Measurements from ENCODE around the gene ZNF221.

ZNF221 gene

DNA sequence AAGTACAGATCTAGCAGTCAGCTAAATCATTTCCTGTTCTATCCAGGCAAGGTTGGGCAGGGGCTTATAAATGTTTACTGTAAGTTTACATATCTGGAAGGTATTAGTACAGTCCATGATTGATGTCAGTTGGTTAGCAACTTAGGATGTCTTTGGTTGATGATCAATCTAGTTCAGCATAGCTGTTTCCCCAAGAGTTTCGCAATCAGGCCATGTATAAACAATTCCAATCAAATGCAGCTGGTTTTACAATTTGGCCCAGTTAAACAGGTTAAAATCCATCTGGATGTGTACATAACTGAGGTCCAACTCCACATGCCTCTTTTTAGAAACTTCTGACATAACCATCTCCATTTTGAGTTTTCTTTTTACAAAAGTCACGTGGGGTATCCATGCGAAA is 6.9 kb downstream of the ZNF221 start:
- peak; percentile 58 for DNase-seq (ENCODE audit: low read depth)

DNA sequence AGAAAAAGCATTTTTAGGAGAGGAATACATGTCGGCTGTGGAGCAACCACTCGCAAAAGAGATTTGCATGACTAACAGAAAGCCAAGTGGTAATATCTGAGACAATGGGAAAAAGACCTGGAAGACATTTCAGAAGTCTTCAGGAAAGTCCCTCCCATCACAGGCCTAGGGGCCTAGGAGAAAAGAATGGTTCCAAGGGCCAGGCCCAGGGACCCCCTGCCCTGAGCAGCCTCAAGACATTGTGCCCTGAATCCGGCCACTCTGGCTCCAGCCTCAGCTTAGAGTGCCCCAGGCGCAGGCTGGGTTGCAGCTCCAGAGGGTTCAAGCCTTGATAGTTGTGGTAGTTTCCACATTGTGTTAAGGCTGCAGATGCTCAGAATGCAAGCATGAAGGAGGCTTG is 9.4 kb downstream of the ZNF221 start:
- no peak for DNase-seq (ENCODE audit: low read depth)

DNA sequence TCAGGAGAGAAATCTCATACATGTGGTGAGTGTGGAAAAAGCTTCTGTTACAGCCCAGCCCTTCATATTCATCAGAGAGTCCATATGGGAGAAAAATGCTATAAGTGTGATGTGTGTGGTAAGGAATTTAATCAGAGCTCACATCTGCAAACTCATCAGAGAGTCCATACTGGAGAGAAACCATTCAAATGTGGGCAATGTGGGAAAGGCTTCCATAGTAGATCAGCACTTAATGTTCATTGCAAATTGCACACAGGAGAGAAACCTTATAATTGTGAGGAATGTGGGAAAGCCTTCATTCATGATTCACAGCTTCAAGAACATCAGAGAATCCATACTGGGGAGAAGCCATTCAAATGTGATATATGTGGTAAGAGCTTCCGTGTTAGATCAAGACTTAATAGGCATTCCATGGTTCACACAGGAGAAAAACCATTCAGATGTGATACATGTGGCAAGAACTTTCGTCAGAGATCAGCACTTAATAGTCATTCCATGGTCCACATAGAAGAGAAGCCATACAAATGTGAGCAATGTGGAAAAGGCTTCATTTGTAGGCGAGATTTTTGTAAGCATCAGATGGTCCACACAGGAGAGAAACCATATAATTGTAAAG is 15.2 kb downstream of the ZNF221 start:
- DNase-seq (ENCODE audit: low read depth), result no peak

- no peak for DNase-seq (ENCODE audit: low read depth)
Observed at GRCh38 chr19:43976732-43977131, 25.7 kb downstream of the ZNF221 start.

GRCh38 chr19:43983544-43983911 is 32.5 kb downstream of the ZNF221 start:
- no peak for DNase-seq (ENCODE audit: low read depth)

DNA sequence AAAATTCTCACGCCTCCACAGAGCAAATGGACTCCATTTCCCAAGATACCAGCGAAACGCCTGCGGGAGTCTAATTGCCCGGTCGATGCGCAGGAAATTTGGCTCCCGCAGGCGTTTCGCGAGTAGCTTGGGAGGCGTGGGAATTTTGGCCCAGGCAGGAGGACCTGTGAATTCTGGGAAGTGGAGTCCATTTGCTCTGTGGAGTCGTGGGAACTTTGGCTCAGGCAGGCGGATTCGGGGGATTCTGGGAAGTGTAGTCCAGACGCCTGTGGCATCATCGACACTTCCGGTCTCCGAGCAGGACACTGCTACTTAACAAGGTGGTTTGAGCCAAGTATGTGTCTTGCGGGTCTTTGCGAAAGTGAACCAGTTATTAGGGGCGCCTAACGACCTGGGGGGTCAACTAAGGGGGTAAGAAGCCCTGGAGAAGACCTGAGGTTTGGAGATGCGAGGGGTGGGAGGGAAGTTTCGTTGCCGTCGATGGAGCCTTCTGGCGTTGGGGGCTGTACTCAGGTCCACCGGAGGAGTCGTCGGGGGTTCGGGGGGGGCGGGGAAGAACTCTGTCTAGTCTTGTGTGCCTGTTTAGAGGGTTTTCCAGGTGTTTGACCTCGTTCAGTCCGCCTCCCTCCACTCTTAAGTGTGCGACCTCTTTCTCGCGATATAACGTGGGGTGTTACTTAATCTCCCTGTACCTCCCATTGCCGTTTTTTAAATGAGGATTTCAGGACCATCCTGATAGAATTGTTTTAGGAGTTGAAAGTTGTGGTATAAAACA is 33.1 kb downstream of the ZNF221 start, which contains the start of gene ZNF155:
Gene ZNF155 (plus strand): TSS at position 277 of the 775 bp plus-strand sequence. CDS start 4,356 bp downstream, outside the sequence.
- peak; percentile 95 for DNase-seq (ENCODE audit: low read depth)

DNA sequence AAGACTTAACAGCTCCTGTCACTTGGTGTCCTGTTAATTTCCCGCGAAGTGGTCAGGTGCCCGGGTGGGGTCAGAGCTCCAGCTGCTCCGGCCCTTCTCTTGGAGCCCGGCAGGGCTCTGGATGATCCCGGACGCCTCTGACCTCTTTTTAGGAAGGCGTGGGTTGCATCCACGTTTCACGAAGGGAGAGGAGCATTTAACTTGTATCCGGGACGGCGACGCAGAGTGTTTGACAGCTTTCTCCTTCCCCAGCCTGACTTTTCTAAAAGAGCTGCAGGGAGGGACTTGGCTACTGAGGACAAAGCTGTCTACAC is 33.6 kb downstream of the ZNF221 start:
- no peak for DNase-seq (ENCODE audit: low read depth)

DNA sequence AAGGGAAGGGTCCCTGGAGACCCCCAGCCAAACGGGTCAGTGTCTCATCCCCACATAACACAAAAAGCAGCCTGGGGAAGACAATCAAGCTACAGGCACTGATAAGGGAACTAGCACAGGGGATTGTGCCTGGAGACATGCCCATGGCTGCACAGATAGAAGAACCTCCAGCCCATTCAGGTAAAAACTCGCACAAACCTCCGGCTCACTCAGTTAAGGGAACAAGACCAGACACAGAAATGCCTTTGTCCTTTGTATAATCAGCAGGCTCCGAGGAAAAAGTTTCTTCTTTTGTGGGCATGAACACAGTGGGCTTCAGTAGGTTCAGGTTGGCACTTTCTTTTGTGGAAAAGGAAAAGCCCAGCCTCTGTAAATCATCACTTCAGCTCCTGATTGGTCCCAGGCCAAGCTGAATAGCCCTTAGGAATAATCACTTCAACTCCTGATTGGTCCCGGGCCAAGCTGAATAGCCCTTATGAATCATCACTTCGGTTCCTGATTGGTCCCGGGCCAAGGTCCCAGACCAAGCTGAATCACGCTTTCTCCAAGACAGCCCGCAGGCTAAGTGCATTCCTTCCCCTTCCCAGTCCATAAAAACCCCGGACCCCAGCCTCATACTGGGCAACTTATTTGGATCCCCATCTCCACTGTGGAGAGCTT is 46.7 kb downstream of the ZNF221 start:
- no peak for DNase-seq (ENCODE audit: low read depth)

DNA sequence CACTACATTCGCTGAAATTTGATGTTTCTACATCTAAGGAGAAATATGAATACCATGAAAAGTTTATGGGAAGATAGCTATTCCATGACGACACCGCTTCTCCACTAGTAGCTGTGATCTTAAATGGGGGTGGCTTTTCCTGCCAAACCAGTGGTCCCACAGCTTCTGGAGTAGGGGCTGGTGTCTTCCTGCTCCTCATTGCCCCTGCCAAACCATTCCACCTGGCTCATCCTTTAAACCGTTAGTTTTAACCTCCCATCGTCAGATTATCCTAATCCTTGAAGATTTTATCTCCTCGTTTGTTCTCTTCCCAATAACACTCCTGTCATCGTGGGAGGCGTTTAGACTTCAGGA is 51.2 kb downstream of the ZNF221 start:
- no peak for DNase-seq (ENCODE audit: low read depth)

DNA sequence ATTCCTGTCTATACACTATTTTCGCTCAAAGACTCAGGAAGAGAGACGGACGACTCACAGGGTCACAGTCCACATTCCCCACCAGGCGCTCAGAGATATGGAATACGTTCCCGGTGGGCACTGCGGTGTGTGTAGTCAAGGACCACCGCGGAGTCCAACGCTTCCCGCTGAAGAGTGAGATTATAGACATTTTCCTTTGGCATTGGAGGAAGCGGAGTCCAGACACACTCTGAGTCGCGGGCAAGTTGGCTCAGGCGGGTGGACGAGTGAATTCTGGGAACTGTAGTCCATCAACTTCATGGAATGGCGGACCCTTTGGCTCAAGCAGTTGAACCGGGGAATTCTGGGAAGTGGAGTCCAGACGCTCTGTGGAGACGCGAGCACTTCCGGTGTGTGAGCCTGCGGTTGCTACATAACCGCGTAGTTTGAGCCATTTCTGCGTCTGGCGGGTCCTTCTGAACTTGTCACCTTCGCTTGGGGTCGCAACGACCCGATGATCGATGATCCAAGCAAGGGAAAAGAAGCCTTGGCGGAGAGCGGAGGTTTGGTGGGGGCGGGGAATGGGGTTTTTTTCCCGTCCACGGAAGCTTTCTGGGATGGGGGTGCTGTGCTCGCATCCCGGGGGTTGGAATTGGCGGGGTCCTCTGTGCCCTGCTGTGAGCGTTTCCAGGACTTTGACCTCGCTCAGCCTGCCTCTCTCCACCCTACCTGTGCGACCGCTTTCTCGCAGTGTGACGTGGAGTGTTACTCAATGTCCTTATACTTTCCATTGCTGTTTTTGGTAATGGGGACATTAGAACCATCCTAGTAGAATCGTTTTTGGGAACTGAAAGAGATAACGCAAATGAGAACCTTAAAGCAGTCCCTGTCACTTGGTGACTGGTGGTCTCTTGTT is 51.8 kb downstream of the ZNF221 start, which contains the start of gene ZNF230:
Gene ZNF230 (plus strand): TSS at position 392 of the 895 bp plus-strand sequence. CDS start 4,122 bp downstream, outside the sequence.
- peak; percentile 89 for DNase-seq (ENCODE audit: low read depth)

GRCh38 chr19:44003461-44004009 is 52.5 kb downstream of the ZNF221 start:
- no peak for DNase-seq (ENCODE audit: low read depth)

GRCh38 chr19:44005973-44006372 is 54.9 kb downstream of the ZNF221 start:
- no peak for DNase-seq (ENCODE audit: low read depth)

GRCh38 chr19:44007473-44007872 is 56.4 kb downstream of the ZNF221 start:
- DNase-seq (ENCODE audit: low read depth), result no peak

GRCh38 chr19:44010468-44010867 is 59.4 kb downstream of the ZNF221 start:
- DNase-seq (ENCODE audit: low read depth), result no peak
